Thoracic aorta (tissue), 2 donors: ENCODE data around the gene GLIS2. TPM values are rescaled to one million over a fixed set of nuclear protein-coding genes. Genes with fewer than 3 reads are reported as not detected.

Experiments
- ATAC-seq: fragments of 150-250 bp; one replicate; pipeline ENCODE4 v1.8.0; 2017; ENCODE audit warnings: low read depth; ENCODE audit not compliant: insufficient number of reproducible peaks, low FRiP score
- DNase-seq: peaks from one replicate; pipeline ENCODE4 v3.0.0-alpha.2; 2020; ENCODE audit warnings: low spot score
- H3K27ac ChIP-seq, 2 donors: fragments of 200-600 bp; sonication (generic); 1 replicate in 1 of 2; 2 replicates in 1 of 2; pipeline ENCODE4 v1.5.1; 2016; ENCODE audit warnings: mild to moderate bottlenecking in 2 of 2, moderate library complexity in 2 of 2
- H3K27me3 ChIP-seq: fragments of 200-600 bp; sonication (generic); replicated peaks from 2 replicates; pipeline ENCODE4 v1.6.0; 2016; ENCODE audit warnings: mild to moderate bottlenecking; ENCODE audit not compliant: insufficient read depth
- H3K36me3 ChIP-seq: fragments of 200-600 bp; sonication (generic); one replicate; pipeline ENCODE4 v1.5.1; 2016
- H3K4me1 ChIP-seq, 2 donors: fragments of 200-600 bp; sonication (generic); 1 replicate in 1 of 2; 2 replicates in 1 of 2; pipeline versions ENCODE4 v1.5.1 to v1.6.0; 2016; ENCODE audit warnings: low read depth in 2 of 2, mild to moderate bottlenecking in 1 of 2; ENCODE audit not compliant: control insufficient read depth in 1 of 2
- H3K4me3 ChIP-seq: fragments of 200-600 bp; sonication (generic); 2 replicates; pipeline ENCODE4 v1.5.1; 2016; ENCODE audit warnings: mild to moderate bottlenecking
- H3K9me3 ChIP-seq: fragments of 200-600 bp; sonication (generic); 2 replicates; pipeline ENCODE4 v1.5.1; 2016
- CTCF ChIP-seq: fragments of 200-600 bp; sonication (generic); IDR thresholded peaks from one replicate; pipeline ENCODE4 v1.5.1; 2019; ENCODE audit warnings: antibody characterized with exemption
- total RNA-seq, 2 donors: library from RNA; depleted of rRNA; stranded (reverse); fragments of >200 nt; gene quantifications; one replicate each; pipeline versions ENCODE4 v1.1.0 to v1.2.3, GENCODE V29; 2016

GLIS2 gene
- total RNA-seq, 2 donors from 2014 or later = 19.5 to 32.9 TPM

GRCh38 chr16:4366016-4366415 is 50.1 kb downstream of the GLIS2 start:
- DNase-seq (no peak), ATAC-seq (no peak)
- Histone ChIP-seq H3K4me1 (peaks cover 23 to 36% of the 10 kb centered on the region in 2 donors), H3K36me3 (peaks cover 12% of the 10 kb centered on the region), H3K9me3 (no peaks in the 10 kb centered on the region), H3K4me3 (no peak overlapping the region), H3K27me3 (no peaks in the 10 kb centered on the region), H3K27ac (no peak overlapping the region)
- TF ChIP-seq CTCF = no peak

- no peak for DNase-seq
- TF ChIP-seq CTCF = no peak
- no peak for ATAC-seq
- Histone ChIP-seq H3K9me3 (no peaks in the 10 kb centered on the region), H3K27ac (peak overlapping the region; percentile 99), H3K4me1 (peaks cover 28 to 41% of the 10 kb centered on the region in 2 donors), H3K27me3 (no peaks in the 10 kb centered on the region), H3K4me3 (no peak overlapping the region), H3K36me3 (peaks cover 10% of the 10 kb centered on the region)
Measured at GRCh38 chr16:4367393-4367856, 51.6 kb downstream of the GLIS2 start.

GRCh38 chr16:4369007-4369733 is 53.3 kb downstream of the GLIS2 start:
- Histone ChIP-seq H3K4me1 (peaks cover 28 to 41% of the 10 kb centered on the region in 2 donors), H3K27me3 (no peaks in the 10 kb centered on the region), H3K4me3 (no peak overlapping the region), H3K27ac (peak overlapping the region; percentile 99), H3K9me3 (no peaks in the 10 kb centered on the region), H3K36me3 (peaks cover 6% of the 10 kb centered on the region)
- peak; percentile 54 for DNase-seq
- ATAC-seq = no peak
- no peak for TF ChIP-seq CTCF

GRCh38 chr16:4370151-4370550 is 54.3 kb downstream of the GLIS2 start:
- Histone ChIP-seq H3K9me3 (no peaks in the 10 kb centered on the region), H3K4me1 (peaks cover 35 to 51% of the 10 kb centered on the region in 2 donors)
- no peak for TF ChIP-seq CTCF

GRCh38 chr16:4370570-4371356 is 54.9 kb downstream of the GLIS2 start:
- DNase-seq (peak; percentile 85), ATAC-seq (peak; percentile 8)
- H3K27ac ChIP-seq = peak overlapping the region; percentile 99
- H3K36me3 ChIP-seq = no peaks in the 10 kb centered on the region
- H3K9me3 ChIP-seq = no peaks in the 10 kb centered on the region
- H3K27me3 ChIP-seq = no peaks in the 10 kb centered on the region
- H3K4me3 ChIP-seq = peak overlapping the region; percentile 85
- peaks cover 38 to 57% of the 10 kb centered on the region in 2 donors for H3K4me1 ChIP-seq
- no peak for TF ChIP-seq CTCF

More at GRCh38 chr16:4370151-4370550, 54.3 kb downstream of the GLIS2 start:
- no peaks in the 10 kb centered on the region for H3K27me3 ChIP-seq
- H3K27ac ChIP-seq = peak overlapping the region; percentile 99
- ATAC-seq (no peak), DNase-seq (no peak)
- peak overlapping the region; percentile 8 for H3K4me3 ChIP-seq
- no peaks in the 10 kb centered on the region for H3K36me3 ChIP-seq
